IPS-18c (cell line): ENCODE results near the gene RYR2.

Experiments used
- H3K4me3 ChIP-seq: 2 replicates; pipeline ENCODE4 v1.7.0; 2013; ENCODE audit warnings: low read depth, mild to moderate bottlenecking, low read length, moderate library complexity; ENCODE audit not compliant: insufficient read depth
- H3K9me3 ChIP-seq: one replicate; pipeline ENCODE4 v1.6.1; 2013; ENCODE audit warnings: mild to moderate bottlenecking, low read length, moderate library complexity; ENCODE audit not compliant: control insufficient read depth, insufficient read depth

The RYR2 gene

GRCh38 chr1:237050915-237051314, 8.9 kb downstream of the RYR2 start:
- Histone ChIP-seq H3K9me3 (no peaks in the 10 kb centered on the region), H3K4me3 (no peak overlapping the region)

- H3K4me3 ChIP-seq = no peak overlapping the region
- H3K9me3 ChIP-seq = no peaks in the 10 kb centered on the region
These were observed 12.3 kb downstream of the RYR2 start for GRCh38 chr1:237054313-237054712.

- H3K4me3 ChIP-seq = no peak overlapping the region
- no peaks in the 10 kb centered on the region for H3K9me3 ChIP-seq
These were observed 16.5 kb downstream of the RYR2 start for GRCh38 chr1:237058470-237058869.

GRCh38 chr1:237059244-237059643, 17.3 kb downstream of the RYR2 start:
- H3K4me3 ChIP-seq = no peak overlapping the region
- H3K9me3 ChIP-seq = no peaks in the 10 kb centered on the region

- Histone ChIP-seq H3K9me3 (no peaks in the 10 kb centered on the region), H3K4me3 (no peak overlapping the region)
These were observed 21.0 kb downstream of the RYR2 start for GRCh38 chr1:237062976-237063375.

- no peak overlapping the region for H3K4me3 ChIP-seq
These were observed 23.9 kb downstream of the RYR2 start for GRCh38 chr1:237065903-237066302.

GRCh38 chr1:237070519-237070918, 28.5 kb downstream of the RYR2 start:
- H3K4me3 ChIP-seq = no peak overlapping the region
- peaks cover 3% of the 10 kb centered on the region for H3K9me3 ChIP-seq

More at GRCh38 chr1:237065903-237066302, 23.9 kb downstream of the RYR2 start:
- no peaks in the 10 kb centered on the region for H3K9me3 ChIP-seq

- Histone ChIP-seq H3K9me3 (peaks cover 3% of the 10 kb centered on the region), H3K4me3 (no peak overlapping the region)
These were observed 29.8 kb downstream of the RYR2 start for GRCh38 chr1:237071641-237072420.

- Histone ChIP-seq H3K4me3 (no peak overlapping the region), H3K9me3 (peaks cover 3% of the 10 kb centered on the region)
These were observed 32.6 kb downstream of the RYR2 start for GRCh38 chr1:237074371-237075117.

- Histone ChIP-seq H3K4me3 (no peak overlapping the region), H3K9me3 (no peaks in the 10 kb centered on the region)
These were observed 42.5 kb downstream of the RYR2 start for GRCh38 chr1:237084341-237085077.

GRCh38 chr1:237091691-237092090, 49.7 kb downstream of the RYR2 start:
- no peak overlapping the region for H3K4me3 ChIP-seq
- H3K9me3 ChIP-seq = no peaks in the 10 kb centered on the region

- H3K9me3 ChIP-seq = no peaks in the 10 kb centered on the region
- H3K4me3 ChIP-seq = no peak overlapping the region
These were observed 51.7 kb downstream of the RYR2 start for GRCh38 chr1:237093691-237094090.

GRCh38 chr1:237098541-237098940, 56.6 kb downstream of the RYR2 start:
- H3K4me3 ChIP-seq = no peak overlapping the region

GRCh38 chr1:237103021-237103420, 61.0 kb downstream of the RYR2 start:
- no peaks in the 10 kb centered on the region for H3K9me3 ChIP-seq
- no peak overlapping the region for H3K4me3 ChIP-seq

More at GRCh38 chr1:237098541-237098940, 56.6 kb downstream of the RYR2 start:
- H3K9me3 ChIP-seq = no peaks in the 10 kb centered on the region

GRCh38 chr1:237104096-237104495, 62.1 kb downstream of the RYR2 start:
- Histone ChIP-seq H3K9me3 (no peaks in the 10 kb centered on the region), H3K4me3 (no peak overlapping the region)

- H3K4me3 ChIP-seq = no peak overlapping the region
- no peaks in the 10 kb centered on the region for H3K9me3 ChIP-seq
These were observed 63.8 kb downstream of the RYR2 start for GRCh38 chr1:237105826-237106225.

- no peak overlapping the region for H3K4me3 ChIP-seq
- H3K9me3 ChIP-seq = no peaks in the 10 kb centered on the region
These were observed 66.5 kb downstream of the RYR2 start for GRCh38 chr1:237108297-237109040.
